HG03442 (cell line): ENCODE data around the gene CENPX.

Source experiments
- ATAC-seq: cut with Tn5 transposase; IDR thresholded peaks from one replicate; pipeline ENCODE4 v1.9.1; 2021; ENCODE audit warnings: mild to moderate bottlenecking, moderate library complexity; ENCODE audit not compliant: unreplicated experiment

CENPX gene

DNA sequence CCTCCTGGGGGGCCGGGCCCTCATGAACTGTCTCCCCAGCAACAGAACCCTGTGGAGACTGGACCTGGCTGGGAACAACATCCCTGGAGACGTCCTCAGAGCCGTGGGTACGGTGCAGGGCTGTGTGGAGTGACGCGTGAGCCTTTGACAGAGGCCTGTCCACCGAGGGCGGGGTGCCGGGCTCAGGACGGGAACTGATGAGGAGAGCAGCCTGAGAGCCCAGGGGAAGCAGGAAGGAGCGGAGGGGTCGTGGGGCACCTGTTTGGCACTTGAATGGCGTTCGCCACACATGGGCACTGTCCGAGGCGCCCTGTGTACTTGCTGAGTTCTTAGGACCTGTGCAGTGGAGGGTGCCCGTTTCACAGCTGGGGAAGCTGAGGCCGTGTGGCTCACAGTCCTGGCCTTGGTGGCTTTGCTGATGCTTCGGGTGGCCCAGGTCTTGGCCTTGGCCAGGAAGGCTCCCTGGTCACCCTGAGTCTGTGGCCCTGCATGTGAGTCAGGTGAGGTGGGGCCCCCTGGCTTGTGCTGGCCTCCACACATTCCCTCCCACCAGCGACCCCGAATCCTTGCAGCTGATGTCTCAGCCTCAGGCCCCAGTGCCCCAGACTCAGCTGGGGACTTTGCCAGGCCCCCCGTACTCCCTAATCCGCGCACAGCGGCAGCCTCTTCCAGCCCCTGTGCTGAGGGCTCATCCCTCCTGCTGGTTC lies 2.9 kb upstream of the CENPX start:
- ATAC-seq = no peak

DNA sequence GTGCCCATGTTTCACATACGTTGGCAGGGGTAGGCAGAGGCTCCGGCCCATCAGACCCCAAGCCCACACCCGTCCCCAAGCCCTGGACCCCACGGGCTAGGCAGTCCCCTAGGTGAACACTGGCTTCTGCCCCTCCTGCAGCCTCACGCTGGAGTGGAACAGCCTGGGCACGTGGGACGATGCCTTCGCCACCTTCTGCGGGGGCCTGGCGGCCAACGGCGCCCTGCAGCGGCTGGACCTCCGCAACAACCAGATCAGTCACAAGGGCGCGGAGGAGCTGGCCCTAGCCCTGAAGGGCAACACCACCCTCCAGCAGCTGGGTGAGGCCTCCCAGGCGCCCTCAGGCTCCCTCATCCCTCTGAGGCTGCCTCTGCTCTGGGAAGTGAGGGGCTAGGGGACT lies 2.2 kb upstream of the CENPX start:
- ATAC-seq = no peak

DNA sequence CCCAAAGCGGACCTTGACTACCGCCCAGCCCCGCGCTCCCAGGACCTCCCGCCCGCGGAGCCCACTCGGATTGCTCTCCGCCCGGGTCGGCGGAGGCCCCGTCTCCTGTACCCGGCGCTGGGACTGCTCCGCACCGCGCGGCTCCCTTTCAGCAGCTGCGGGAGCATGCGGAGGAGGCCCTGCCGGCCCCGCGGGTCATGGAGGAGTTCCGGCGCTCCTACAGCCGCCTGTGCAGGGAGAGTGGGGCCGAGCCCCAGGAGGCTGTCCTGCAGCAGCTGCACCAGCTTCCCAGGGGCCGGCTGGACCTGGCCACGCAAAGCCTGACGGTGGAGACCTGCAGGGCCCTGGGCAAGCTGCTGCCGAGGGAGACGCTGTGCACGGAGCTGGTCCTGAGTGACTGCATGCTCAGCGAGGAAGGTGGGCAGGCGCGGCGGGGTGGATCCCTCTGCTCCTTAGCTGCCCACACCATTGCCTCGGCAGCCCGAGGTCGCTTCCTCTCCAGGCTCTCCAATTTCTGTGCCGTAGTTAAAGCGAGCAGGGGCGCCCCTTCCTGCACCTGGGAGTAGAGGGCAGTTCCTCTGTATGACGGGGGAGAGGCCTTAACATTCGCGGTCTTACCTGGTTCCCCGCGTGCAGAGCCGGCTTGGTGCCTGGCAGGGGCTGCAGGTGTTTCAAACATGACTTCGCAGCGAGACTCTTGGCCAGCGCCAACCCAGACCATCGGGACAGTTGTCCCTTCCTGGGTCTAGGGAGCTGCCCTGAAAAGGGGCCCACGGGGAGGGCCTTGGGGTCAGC lies 966 bp upstream of the CENPX start:
- ATAC-seq = peak; percentile 2

DNA sequence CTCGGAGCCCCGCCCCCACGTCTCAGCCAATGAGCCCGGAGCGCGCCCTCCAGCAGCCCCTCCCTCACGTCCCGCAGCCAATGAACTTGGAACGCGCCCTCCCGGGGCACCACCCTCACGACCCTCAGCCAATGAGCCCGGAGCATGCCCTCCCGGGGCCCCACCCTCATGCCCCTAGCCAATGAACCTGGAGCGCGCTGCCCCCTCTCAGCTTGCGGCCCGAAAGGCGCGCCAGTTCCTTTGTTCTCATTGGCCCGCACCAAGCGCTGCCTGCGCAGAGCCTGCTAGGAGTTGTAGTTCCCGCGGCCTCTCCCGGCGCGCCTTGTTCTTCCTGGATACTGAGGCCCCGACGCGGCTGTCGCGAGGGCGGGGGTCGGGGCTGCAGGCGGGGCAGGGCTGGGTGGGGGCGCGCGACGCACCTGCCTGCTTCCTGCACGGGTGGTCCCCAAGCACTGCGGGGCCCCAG lies 336 bp upstream of the CENPX start, which contains the start of gene LRRC45:
Gene LRRC45 (plus strand): TSS at position 325 of the 466 bp plus-strand sequence. CDS start 339 bp downstream, outside the sequence.
- peak; percentile 83 for ATAC-seq

DNA sequence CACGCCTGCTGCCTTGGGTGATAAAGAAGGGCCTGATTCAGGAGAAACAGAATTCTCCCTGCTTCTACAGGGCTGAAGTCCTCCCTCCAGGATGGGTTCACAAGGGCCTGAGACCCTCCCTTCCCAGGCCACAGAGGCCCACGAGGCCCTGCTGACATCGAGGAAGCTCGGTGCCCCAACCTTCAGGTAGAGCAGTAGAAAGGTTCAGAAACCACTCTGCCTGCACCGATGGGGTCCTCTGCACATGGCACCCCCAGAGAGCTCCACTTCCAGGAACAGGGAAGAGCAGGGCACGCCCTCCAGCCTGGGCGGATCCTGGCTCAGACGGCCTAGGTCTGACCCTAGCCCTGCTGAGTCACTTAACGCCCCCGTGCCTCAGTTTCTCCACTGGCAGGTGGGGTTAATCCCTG lies 773 bp downstream of the CENPX start:
- ATAC-seq = no peak

DNA sequence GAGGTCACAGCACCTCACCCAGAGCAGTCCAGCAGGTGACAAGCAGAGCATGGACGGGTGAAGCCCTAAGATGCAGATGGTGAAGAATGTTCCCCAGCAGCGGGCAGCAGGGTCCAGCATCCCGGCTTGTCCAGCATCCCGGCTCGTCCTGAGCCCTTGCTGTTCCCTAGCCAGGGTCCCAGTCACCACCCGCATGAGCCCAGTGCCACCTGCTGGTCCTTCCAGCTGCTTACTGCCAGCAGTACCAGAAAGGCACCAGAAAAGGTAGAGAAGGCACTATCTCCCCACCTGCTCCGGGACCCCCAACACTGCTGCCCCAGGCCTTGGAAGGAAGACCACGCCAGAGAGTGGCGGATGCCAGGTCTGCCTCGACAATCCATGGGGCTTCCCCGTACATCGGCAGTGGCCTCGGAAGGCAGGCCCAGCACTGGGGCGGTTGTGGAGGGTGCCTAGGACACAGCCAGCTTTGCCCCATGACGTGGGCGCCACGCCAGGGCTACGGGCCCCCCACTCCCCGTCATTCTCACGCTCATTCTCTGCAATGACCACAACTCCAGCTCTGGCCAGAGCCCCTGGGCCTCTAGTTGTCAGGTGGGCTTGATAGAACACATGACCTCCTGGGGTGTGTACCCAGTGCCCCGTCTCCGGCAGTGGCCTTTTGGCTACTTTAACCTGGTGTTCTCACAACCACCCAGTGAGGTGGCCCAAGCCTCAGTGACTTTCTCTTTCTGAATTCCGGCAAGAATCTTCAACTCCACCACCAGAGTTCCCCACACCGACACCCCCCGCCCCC lies 1.4 kb downstream of the CENPX start:
- ATAC-seq = no peak

DNA sequence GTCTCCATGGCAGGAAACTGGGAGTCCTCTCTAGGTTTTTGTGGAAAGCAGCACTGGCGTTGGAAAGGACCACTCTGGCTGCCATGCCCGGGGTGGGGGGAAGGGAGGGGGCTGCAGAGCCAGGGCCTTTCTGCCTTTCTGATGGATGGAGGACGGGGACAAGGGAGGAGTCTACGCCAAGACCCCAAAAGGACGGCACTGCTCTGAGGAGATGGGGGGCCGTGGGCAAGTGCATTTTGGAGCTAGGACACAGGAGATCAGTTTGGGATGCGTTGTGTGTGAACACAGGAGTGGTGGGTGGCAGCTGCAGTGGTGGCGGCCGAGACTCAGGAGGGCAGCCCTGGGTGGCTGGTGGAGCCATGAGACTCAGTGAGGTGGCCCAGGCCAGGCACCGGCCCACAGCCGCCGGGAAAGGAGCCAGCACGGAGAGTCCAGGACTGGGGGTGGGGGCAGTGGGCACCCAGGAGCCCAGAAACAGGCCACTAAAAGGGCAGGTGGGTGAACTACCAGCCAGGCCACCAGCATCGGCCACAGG lies 2.0 kb downstream of the CENPX start:
- no peak for ATAC-seq

DNA sequence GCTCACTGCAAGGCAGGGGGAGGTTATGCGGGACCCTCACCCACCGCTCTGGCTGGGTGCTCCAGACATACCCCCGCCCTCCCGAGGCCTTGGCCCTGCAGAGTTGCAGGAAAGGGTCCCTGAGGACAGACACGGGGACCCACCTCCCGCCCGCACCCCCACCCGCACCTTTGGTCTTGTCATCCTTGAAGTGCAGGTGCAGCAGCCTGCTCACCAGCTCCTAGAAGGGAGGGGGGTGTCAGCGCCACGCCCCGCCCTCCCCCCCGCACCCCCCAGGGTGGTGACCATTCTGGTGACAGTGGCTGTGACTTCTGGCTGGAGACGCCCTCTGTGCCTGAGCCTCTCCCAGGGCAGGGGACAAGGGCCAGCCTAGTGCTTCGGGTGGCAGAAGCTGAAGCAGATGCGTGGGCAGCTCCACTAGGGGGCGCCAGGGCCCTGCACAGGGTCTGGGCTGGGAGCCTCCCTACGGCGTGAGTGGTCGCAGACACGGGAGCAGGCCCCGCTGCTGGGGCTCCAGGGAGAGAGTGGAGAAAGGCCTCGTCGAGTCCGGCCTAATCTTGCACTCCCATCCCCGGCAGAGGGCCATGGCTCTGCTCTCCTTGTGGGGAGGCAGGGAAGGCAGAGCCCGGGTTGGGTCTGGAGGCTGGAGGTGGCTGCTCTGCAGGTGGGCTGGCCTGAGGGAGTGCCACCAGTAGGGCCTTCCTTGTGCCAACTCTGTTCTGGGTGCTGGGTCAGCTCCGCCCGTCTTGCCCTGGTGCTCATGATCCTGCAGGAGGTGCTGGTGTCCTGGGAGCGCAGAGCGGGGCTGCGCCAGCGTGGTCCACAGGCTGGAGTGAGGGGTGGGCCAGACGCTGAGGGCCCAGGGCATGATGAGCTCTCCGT lies 2.7 kb downstream of the CENPX start:
- ATAC-seq = no peak

DNA sequence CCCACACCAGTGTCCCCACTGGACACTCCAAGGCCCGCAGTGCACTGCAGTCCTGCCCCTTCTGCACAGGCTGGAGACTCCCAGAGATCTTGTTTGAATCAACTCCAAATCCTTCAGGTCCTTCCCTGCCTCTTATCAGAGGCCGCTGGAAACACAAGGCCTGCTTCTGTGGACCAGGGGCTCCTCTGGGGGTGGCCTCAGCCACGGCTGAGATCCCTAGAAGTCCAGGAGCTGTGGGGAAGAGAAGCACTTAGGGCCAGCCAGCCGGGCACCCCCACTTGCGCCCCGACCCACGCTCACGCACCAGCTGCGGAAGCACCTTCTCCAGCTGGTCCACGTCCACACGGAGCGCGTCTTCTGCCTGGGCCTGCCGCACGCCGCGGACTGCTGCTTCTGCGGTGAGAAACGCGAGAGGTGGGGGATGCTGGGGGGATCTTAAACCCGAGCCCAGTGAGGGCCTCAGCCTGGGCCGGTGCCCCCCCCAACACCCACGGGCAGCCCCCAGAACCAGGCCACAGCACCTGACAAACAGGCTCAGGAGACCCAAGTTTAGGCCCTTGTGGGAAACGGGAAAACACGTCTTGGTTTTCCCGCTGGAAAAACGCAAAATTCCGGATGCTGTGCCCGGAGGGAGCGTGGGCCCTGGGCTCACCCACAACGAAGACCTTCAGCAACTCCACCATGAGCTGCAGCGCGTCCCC lies 3.5 kb downstream of the CENPX start:
- ATAC-seq = no peak

DNA sequence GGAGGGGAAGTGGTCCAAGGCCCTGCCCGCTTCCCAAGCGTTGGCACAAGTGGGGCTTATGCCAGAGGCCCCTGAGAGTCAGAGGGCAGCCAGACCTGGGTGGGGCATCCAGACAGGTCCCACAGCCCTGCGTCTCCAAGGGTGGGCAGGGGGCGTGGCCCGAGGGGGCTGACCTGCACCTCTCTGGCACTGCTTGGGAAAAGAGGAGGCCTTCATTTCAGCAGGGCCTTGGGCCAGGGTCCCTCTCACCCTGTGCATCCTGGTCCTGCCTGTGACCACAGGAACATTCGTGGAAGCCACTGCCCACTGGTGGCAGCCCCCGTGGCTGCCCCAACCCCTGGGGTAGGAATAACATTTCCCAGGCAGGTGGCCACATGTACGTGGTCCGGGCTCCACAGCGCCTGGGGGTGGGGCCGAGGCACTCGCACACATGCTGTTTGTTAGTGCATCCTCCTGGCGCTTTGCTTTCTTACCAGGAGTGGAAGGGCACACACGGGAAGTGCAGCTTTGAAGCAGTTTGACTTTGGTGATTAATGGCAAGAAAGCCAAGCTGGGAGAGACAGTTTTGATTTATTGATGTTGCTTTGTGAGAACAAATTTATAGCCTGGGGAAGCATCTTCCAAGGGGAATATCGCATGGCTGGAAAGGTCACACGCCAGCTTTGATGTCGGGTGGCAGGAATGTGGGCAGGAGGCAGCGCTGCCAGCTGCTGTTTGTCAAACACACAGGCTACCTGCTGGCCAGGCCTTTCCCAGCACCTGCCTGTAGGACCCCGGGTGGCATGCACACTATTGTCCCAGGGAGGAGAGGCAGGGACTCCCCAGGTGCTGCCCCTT lies 4.3 kb downstream of the CENPX start:
- no peak for ATAC-seq

DNA sequence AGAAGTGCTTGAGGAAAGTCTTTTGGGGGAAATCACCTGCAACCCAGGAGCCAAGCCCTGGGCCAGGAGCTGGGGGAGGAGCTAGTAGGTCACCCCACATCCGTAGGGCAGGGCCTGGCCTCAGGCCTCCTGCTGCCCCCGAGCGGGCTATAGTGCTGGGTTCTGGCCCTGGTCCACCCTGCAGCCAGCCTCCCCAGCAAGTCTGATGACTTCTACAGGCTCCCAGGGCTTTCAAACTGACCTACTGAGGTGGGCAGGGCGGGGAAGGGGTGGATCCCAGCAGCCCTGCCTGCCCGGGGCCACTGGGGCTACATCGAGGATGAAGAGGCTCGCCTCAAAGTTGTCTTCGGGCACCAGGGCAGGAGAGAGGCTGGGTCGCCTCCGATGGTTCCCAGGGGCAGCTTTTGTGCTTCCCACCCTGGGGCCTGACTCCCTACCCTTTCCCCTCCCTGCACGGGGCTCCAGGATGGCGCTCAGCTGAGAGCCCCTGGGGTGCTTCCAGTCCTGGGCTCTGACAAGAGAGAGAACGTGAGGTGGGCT lies 5.0 kb downstream of the CENPX start:
- no peak for ATAC-seq

DNA sequence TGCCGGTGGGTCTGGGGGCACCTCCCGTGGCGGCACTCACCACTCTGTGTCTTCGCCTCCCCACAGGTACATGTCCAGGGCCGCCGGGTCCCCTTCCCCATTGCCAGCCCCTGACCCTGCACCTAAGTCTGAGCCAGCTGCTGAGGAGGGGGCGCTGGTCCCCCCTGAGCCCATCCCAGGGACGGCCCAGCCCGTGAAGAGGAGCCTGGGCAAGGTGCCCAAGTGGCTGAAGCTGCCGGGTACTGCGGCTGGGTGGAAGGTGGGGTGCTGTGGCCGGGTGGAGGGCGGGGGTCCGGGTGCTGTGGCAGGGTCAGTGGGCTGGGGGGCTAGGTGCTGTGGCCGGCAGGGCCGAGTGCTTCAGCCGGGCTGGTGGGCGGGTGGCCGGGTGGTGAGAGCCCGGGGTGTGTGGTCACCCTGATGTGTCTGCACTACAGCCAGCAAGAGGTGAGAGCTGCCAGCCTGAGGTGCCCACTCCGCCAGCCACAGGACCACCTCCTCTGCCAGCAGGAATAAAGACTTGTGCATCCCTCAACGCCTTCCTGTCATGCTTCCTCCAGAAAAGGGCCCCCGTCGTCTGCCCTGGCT lies 5.7 kb downstream of the CENPX start:
- no peak for ATAC-seq

DNA sequence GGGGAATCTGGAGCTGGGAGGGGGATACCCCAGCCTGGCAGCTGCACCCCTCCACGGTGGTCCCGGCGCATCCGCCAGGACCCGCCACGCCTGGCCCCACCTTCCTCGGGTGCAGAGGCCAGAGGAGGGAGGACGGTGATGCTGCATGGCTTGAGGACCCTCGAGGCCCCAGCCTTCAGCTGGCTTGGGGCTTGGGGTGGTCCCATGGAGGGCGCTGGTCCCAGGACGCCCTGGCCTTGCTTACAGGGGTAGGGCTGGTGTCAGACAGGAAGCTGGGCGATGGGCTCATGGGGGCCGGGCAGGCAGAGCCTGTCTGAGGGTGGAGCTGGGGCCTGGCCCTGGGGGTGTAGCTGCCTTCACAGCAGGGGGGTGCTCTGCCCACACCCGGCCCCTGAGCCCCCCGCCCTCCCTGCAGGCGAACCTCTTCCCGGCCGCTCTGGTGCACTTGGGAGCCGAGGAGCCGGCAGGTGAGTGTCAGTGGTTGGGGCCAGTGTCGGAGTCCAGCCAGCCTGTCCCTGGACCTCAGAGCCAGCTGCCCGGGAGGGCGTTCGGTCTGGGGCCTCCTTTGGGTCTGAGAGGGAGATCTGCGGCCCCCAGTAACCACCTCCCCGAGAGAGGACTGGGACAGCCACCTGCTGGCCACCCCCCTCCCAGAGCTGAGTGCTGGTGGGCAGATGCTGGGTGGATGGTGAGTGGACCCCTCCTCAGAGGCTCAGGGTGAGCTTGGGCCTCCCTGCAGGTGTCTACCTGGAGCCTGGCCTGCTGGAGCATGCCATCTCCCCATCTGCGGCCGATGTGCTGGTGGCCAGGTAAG lies 6.4 kb downstream of the CENPX start:
- ATAC-seq = no peak

DNA sequence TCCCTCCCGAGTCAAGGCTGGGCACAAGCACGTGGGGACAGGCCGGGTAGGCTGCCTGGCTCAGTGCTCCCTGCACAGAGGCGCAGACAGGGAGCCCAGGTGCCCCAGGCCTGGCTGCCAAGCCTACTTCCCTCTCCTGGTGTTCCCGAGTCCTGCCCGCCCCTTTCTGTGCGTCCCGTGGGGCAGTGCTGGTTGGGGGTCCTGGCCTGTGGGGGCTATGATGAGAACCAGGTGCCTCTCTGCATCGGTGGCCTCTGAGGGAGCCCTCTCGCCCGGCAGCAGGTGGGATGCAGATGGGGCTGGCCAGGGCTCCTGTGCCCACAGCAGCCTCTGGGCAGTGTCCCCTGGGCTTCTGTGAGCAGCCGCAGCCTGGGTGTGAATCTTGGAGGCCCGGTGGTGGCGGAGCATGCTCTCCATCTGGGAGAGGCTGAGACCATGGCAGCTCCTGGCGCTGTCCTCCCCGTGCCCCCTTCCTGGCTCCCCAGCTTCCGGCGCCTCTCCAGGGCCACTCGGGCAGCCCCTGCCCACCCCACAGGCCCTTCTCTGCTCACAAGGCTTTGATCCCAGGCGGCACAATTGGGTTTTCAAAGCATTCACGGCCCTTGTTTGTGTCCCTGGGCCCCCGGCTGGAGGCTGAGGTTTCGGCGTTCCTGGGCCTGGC lies 7.2 kb downstream of the CENPX start:
- no peak for ATAC-seq

DNA sequence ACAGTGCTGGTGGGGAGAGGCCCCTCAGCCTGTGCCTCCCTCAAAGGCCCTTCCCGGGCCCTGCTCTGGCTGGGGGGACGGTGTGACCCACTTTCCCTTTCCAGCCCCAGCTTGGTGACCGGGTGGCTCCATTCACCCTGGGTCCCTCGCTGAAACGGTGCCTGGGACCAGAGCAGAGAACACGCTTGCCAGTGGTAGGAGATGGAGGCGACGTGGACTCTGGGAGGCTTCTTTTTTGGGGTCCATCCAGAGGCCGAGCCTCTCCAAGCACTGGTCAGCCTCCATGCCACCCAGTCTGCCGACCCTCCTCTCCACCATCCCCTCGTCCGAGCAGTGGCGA lies 7.7 kb downstream of the CENPX start:
- no peak for ATAC-seq

DNA sequence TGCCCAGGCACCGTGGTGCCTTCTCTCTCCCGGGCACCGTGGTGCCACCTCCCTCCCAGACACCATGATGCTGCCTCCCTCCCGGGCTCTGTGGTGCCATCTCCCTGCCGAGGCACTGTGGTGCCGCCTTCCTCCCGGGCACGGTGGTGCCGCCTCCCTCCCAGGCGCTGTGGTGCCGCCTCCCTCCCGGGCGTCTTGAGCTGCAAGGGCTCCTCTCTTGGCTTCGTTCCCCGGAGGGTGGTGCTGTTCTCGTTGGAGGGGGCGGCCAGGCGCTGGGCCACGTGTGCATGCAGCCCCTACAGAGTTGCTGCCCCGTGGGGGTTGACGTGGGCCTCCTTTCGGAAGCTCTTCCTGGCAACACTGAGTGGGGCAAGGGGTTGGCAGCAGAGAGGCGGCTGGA lies 8.2 kb downstream of the CENPX start:
- ATAC-seq = no peak
